Measurements from ENCODE around the gene TMCO4.

TMCO4 gene

DNA sequence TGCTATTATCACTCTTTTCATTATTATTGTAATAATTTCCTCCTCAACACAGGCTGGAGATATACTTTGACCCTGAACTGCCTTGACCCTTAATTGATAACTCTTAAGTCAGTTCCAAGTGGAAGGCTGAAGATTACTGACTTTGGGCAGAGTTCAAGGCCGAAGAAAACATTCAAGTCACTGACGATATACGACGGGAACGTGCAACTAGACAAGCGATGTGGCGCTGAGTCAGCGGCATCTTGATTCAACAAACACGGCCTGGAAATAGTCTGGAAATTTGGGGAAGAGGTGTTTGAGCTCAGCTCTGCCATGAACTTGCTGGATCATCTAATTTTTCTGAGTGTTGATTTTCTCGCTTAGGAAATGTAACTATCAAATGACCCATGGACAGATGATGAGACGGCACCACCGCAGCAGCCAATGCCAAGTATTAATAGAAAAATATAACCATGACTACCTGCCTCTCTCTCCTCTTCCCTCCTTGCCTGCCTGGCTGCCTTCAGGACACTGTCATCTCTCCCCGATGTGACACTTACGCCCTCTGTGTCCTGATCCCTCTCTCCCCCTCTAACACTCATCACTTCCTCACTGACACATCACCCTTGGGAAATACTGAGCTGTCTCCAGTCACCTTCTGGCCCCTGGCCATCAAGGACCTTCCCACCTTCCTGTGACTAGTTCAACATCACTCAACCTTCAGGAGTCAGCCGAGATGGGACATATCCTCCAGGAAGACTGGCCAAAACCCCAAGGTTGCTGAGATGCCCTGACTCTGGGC is 49.4 kb downstream of the TMCO4 start:
- H3K4me3 ChIP-seq (ENCODE audit: low read depth, low read length): no peak overlapping the region
- TF ChIP-seq, protein P1, sequence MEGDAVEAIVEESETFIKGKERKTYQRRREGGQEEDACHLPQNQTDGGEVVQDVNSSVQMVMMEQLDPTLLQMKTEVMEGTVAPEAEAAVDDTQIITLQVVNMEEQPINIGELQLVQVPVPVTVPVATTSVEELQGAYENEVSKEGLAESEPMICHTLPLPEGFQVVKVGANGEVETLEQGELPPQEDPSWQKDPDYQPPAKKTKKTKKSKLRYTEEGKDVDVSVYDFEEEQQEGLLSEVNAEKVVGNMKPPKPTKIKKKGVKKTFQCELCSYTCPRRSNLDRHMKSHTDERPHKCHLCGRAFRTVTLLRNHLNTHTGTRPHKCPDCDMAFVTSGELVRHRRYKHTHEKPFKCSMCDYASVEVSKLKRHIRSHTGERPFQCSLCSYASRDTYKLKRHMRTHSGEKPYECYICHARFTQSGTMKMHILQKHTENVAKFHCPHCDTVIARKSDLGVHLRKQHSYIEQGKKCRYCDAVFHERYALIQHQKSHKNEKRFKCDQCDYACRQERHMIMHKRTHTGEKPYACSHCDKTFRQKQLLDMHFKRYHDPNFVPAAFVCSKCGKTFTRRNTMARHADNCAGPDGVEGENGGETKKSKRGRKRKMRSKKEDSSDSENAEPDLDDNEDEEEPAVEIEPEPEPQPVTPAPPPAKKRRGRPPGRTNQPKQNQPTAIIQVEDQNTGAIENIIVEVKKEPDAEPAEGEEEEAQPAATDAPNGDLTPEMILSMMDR (conservative IDR thresholded peaks at IDR 0.05; ENCODE audit: low read depth, low read length): no peak
- no peak for DNase-seq (ENCODE audit: low read depth)

DNA sequence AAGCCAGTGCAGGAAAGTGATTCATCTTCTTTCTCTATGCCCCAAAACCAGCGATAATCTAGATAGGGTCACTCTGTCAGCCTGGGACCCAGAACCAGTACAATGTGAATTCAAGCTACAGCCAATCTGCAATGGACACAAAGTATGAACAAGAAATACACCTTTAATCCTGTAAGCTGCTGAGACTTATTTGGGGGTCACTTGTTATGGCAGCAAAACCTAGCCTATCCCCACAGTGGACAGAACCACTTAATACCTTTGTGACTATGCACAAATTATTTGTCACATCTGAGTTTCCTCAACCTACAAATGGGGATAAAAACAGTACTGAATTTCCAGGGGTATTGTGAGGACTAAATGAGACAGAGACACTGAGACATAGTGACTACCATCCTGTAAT is 50.0 kb downstream of the TMCO4 start:
- DNase-seq (ENCODE audit: low read depth): no peak
- no peak overlapping the region for H3K4me3 ChIP-seq (ENCODE audit: low read depth, low read length)
- TF ChIP-seq, protein P1 (conservative IDR thresholded peaks at IDR 0.05; ENCODE audit: low read depth, low read length): no peak

DNA sequence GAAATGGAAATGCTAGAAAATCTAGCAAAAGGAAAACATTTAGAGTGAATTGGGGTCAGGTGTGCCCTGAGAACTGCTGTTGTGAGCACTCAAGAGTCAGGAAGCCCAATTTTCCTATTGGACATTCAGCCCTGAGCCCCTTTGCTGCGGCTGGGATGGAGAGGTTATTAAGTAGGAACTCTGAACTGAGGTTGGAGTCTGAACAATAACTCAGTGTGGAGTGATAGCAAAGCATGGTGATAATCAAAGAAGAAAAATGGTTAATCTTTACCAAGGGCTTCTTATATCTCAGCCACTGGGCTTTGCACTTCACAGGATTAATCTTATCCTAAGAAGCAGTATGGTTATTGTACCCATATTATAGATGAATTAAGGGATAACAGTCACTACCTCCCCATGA is 52.0 kb downstream of the TMCO4 start:
- no peak overlapping the region for H3K4me3 ChIP-seq (ENCODE audit: low read depth, low read length)
- TF ChIP-seq, protein P1 (conservative IDR thresholded peaks at IDR 0.05; ENCODE audit: low read depth, low read length): no peak
- DNase-seq (ENCODE audit: low read depth): no peak

DNA sequence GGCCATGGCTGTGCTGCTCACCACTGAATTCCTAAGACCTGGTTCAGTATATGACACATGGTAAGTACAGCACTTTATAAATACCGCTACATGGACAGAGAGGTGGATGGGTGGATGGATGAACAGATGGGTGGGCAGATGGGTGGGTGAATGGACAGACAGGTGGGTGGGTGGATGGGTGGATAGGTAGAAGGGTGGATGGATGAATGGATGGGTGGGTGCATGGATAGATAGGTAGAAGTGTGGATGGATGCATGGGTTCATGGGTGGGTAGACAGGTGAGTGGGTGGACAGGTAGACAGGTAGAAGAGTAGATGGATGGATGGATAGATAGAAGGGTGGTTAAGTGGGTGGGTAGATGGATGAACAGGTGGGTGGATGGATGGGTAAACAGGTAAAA is 54.8 kb downstream of the TMCO4 start:
- DNase-seq (ENCODE audit: low read depth): no peak
- H3K4me3 ChIP-seq (ENCODE audit: low read depth, low read length): no peak overlapping the region
- TF ChIP-seq, protein P1 (conservative IDR thresholded peaks at IDR 0.05; ENCODE audit: low read depth, low read length): no peak

DNA sequence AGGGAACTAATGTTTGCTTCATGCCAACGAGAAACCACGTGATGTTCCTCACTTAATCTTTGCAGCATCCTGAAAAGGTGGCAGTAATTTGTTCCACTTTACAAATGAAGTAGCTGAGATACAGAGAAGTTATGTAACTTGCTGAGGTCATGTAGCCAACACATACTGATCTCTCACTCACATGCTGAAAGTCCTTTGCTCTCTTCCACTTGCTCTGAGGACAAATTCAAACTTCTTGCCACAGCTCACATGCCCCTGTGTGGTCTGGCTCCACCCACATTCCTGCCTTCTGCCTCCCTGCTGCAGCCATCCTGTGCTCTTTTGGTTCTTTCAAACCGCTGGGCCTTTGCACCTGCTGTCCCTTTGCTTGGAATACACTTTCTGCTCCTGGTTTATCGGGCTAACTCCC is 55.4 kb downstream of the TMCO4 start:
- TF ChIP-seq, protein P1 (conservative IDR thresholded peaks at IDR 0.05; ENCODE audit: low read depth, low read length): no peak
- DNase-seq (ENCODE audit: low read depth): peak; percentile 31

DNA sequence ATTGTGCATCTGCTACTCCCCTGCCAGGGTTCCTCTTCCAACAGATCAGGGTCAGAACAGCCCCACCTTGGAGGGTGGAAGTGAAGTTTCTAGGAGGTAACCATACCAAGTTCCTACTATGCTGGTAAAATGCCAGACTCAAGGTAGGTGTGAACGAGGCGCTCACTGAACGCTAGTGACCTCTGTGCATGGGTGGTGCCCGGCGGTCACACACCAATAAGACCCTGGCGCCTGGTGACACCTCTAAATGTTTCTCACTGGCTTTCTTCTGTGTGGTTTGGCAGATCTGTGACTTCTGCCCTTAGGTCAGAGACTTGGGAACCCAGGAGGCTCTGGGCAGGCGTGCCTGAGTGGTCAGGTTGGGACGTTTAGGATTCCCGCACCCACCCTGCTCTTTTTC is 55.9 kb downstream of the TMCO4 start:
- TF ChIP-seq, protein P1 (conservative IDR thresholded peaks at IDR 0.05; ENCODE audit: low read depth, low read length): no peak
- DNase-seq (ENCODE audit: low read depth): no peak
- H3K4me3 ChIP-seq (ENCODE audit: low read depth, low read length): no peak overlapping the region

More for the DNA sequence above, 55.4 kb downstream of the TMCO4 start:
- H3K4me3 ChIP-seq (ENCODE audit: low read depth, low read length): no peak overlapping the region

DNA sequence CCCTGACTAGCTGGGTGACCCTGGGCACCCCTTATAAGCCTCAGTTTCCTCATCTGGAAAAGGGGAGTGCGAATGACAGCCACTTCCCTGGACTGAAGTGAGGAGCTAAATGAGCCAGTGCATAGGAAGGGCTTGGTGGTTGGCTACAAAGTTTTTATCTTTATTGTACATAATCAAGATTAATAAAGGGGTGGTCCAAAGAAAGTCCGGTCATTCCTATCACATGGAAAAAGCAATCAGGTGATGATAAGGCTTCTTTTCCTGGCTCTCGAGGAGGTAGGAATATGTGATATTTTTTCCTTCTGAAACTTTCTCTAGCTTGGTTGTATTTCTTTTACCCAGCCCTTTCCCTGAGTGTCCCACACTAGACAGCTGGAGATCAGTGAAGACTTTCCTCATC is 56.5 kb downstream of the TMCO4 start:
- DNase-seq (ENCODE audit: low read depth): no peak
- H3K4me3 ChIP-seq (ENCODE audit: low read depth, low read length): no peak overlapping the region
- TF ChIP-seq, protein P1 (conservative IDR thresholded peaks at IDR 0.05; ENCODE audit: low read depth, low read length): no peak
